GM12873 (cell line): ENCODE data around the gene SIRPB1.

Experiments used
- CTCF ChIP-seq: IDR thresholded peaks from 2 replicates; pipeline ENCODE4 v1.5.1; 2012; ENCODE audit warnings: low read depth, mild to moderate bottlenecking, moderate library complexity, low read length, control low read depth; ENCODE audit not compliant: insufficient read depth; ENCODE audit errors: missing control alignments

The SIRPB1 gene

GRCh38 chr20:1635291-1635979, 15.6 kb upstream of the SIRPB1 start:
- no peak for TF ChIP-seq CTCF

GRCh38 chr20:1633535-1633934, 13.7 kb upstream of the SIRPB1 start:
- no peak for TF ChIP-seq CTCF

GRCh38 chr20:1632178-1632577, 12.4 kb upstream of the SIRPB1 start:
- no peak for TF ChIP-seq CTCF

- TF ChIP-seq CTCF = no peak
Measured at GRCh38 chr20:1631309-1632151, 11.7 kb upstream of the SIRPB1 start.

- TF ChIP-seq CTCF = no peak
Measured at GRCh38 chr20:1630186-1630585, 10.4 kb upstream of the SIRPB1 start.

- TF ChIP-seq CTCF = no peak
Measured at GRCh38 chr20:1629321-1629720, 9.5 kb upstream of the SIRPB1 start.

GRCh38 chr20:1628621-1629020, 8.8 kb upstream of the SIRPB1 start:
- no peak for TF ChIP-seq CTCF
